ENCODE results near the gene SIAH1. TPM values are rescaled to one million over a fixed set of nuclear protein-coding genes. Genes with fewer than 3 reads are reported as not detected.

SIAH1 gene, protein sequence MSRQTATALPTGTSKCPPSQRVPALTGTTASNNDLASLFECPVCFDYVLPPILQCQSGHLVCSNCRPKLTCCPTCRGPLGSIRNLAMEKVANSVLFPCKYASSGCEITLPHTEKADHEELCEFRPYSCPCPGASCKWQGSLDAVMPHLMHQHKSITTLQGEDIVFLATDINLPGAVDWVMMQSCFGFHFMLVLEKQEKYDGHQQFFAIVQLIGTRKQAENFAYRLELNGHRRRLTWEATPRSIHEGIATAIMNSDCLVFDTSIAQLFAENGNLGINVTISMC
- total RNA-seq: 50.6 and 59.1 TPM in 2 replicates
- polyA plus RNA-seq: 17.4 and 21.4 TPM in 2 replicates
- 12.9 and 14.5 TPM in 2 replicates for polyA plus RNA-seq (2012)
- polyA minus RNA-seq (ENCODE audit: low replicate concordance): 11.9 and 24.3 TPM in 2 replicates

DNA sequence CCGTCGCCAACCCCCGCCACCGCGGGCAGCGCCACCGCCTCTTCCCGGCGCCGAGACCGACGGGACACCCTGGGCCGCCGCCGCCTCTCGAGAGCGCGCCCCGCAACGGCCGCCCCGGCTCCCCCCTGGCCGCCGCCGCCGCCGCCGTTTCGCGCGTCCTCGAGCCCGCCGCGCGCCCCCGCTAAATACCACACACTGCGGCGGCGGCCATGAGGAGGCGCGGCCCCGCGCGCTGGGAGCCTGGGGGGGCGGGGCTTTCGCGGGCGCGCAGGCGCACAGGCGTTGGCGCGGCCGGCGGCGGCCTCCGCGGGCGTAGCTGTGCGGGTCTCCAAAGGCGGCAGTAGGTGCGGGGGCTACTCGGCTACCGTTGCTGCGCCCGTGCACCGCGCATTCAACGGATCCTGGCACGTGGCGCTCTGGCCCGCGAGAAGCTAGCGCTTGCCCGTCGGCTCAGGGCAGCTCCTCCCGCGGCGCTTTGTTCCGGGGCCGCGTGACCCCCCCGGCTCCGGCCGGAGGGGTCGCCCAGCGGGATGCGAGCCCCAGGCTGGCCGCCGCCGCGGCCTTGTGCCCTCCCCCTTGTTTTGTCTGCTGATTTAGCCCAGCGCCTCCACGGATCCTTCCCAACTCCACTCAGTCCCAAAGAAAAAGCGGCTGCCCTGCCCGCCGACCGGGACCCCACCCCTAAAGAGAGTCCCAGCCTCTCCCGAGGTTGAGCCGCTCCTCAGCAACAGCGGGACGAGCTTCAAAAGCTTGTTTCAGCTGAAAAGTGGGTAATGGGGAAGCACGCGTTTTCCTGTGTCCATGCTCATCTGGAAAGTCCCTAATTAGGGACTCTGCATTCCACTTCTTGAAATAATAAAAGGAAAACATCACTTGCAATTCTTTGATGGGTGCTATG lies at the start of gene SIAH1:
Gene SIAH1 (minus strand): TSS at position 161 of the 898 bp plus-strand sequence. CDS start 22,985 bp downstream, outside the sequence.
- Histone ChIP-seq H3K27ac (ENCODE audit: insufficient read depth, low read length) (peak within 1 kb of the TSS; percentile 89), H3K9ac (ENCODE audit: insufficient read depth, low read length) (peak within 1 kb of the TSS; percentile 95), H3K79me2 (ENCODE audit: control insufficient read depth, insufficient read depth, low read length) (peaks cover 40% of the 10 kb centered on the region), H3K27me3 (ENCODE audit: control insufficient read depth, insufficient read depth, low read length) (no peaks in the 10 kb centered on the region), H3K36me3 (ENCODE audit: control insufficient read depth, insufficient read depth, low read length) (no peaks in the 10 kb centered on the region), H3K4me1 (ENCODE audit: control insufficient read depth, extremely low read depth, insufficient read depth, low read length) (peaks cover 2% of the 10 kb centered on the region), H4K20me1 (ENCODE audit: control insufficient read depth, extremely low read depth, insufficient read depth, low read length) (no peaks in the 10 kb centered on the region), H3K4me3 (replicated peaks in 1 of 4; ENCODE audit: control extremely low read depth in 1 of 4, insufficient read depth in 1 of 4, low read depth in 3 of 4, low read length in 4 of 4) (peak within 1 kb of the TSS; percentile 69 to 96 (median 78)), H3K4me2 (ENCODE audit: extremely low read depth, insufficient read depth, low read length) (peak within 1 kb of the TSS; percentile 72), H3K9me3 (ENCODE audit: control insufficient read depth, insufficient read depth, low read depth, low read length) (no peaks in the 10 kb centered on the region), H2AFZ (ENCODE audit: low read length) (peak within 1 kb of the TSS; percentile 90)
- DNase-seq (ENCODE audit: low read depth in 2 of 2): peak; percentile 70 to 75
- no peak for TF ChIP-seq EZH2 (IDR thresholded peaks at IDR 0.05; ENCODE audit: low read length, missing control alignments)
- TF ChIP-seq, protein P1, sequence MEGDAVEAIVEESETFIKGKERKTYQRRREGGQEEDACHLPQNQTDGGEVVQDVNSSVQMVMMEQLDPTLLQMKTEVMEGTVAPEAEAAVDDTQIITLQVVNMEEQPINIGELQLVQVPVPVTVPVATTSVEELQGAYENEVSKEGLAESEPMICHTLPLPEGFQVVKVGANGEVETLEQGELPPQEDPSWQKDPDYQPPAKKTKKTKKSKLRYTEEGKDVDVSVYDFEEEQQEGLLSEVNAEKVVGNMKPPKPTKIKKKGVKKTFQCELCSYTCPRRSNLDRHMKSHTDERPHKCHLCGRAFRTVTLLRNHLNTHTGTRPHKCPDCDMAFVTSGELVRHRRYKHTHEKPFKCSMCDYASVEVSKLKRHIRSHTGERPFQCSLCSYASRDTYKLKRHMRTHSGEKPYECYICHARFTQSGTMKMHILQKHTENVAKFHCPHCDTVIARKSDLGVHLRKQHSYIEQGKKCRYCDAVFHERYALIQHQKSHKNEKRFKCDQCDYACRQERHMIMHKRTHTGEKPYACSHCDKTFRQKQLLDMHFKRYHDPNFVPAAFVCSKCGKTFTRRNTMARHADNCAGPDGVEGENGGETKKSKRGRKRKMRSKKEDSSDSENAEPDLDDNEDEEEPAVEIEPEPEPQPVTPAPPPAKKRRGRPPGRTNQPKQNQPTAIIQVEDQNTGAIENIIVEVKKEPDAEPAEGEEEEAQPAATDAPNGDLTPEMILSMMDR (conservative IDR thresholded peaks at IDR 0.05 in 1 of 2, IDR thresholded peaks at IDR 0.05 in 1 of 2; ENCODE audit: low read depth in 1 of 2, low read length in 2 of 2): no peak

DNA sequence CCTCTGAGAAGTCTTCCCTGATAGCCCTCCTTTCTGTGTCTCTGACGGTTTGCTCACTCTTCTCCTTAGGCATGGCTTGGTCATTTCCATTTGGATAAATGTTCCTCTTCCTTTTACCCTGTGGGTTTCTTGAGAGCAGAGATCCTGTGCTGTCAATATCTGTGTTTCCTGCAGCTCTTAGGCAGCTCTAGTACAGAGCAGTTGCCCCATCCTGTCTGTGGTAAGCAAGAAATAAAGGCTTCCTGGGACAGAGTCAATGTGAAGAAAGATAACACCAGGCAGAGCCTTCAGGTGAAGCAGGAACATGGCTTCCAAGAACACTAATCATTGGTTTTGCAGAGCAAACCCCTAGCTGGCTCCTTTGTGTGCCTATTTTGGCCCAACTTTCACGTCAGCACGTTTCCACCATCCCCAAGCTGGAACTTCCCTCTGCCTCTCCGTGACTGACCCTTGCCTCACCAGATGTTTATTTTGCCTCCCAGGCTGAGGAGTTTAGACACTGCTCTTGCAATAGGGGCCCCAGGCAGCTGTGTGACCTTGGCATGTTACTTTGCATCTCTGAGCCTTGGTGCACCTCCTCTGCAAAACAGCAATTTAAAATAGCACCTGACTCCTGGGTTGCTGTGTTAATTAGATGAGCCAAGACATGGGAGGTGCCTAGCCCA lies 49.6 kb upstream of the SIAH1 start:
- Histone ChIP-seq H3K4me2 (ENCODE audit: extremely low read depth, insufficient read depth, low read length) (peak overlapping the region; percentile 23), H2AFZ (ENCODE audit: low read length) (peak overlapping the region; percentile 12), H3K9ac (ENCODE audit: insufficient read depth, low read length) (no peak overlapping the region), H3K27ac (ENCODE audit: insufficient read depth, low read length) (no peak overlapping the region), H4K20me1 (ENCODE audit: control insufficient read depth, extremely low read depth, insufficient read depth, low read length) (no peaks in the 10 kb centered on the region), H3K36me3 (ENCODE audit: control insufficient read depth, insufficient read depth, low read length) (no peaks in the 10 kb centered on the region), H3K4me1 (ENCODE audit: control insufficient read depth, extremely low read depth, insufficient read depth, low read length) (peaks cover 3% of the 10 kb centered on the region), H3K79me2 (ENCODE audit: control insufficient read depth, insufficient read depth, low read length) (no peaks in the 10 kb centered on the region), H3K9me3 (ENCODE audit: control insufficient read depth, insufficient read depth, low read depth, low read length) (no peaks in the 10 kb centered on the region), H3K27me3 (ENCODE audit: control insufficient read depth, insufficient read depth, low read length) (peaks cover 5% of the 10 kb centered on the region), H3K4me3 (replicated peaks in 1 of 4; ENCODE audit: control extremely low read depth in 1 of 4, insufficient read depth in 1 of 4, low read depth in 3 of 4, low read length in 4 of 4) (no peak overlapping the region)
- peak; percentile 11 to 86 for DNase-seq (ENCODE audit: low read depth in 2 of 2)
- TF ChIP-seq EZH2 (IDR thresholded peaks at IDR 0.05; ENCODE audit: low read length, missing control alignments): no peak
- TF ChIP-seq, protein P1 (conservative IDR thresholded peaks at IDR 0.05 in 1 of 2, IDR thresholded peaks at IDR 0.05 in 1 of 2; ENCODE audit: low read depth in 1 of 2, low read length in 2 of 2): no peak

Measured in fibroblast of lung (primary cell).